IMR-90 (cell line): ENCODE measurements around the gene MAN2A1. TPM values are rescaled to one million over a fixed set of nuclear protein-coding genes. Genes with fewer than 3 reads are reported as not detected.

Experiments
- ATAC-seq: fragments of 200-7000 bp; cut with Tn5 transposase; 2 replicates; pipeline ENCODE4 v1.9.1; 2020; ENCODE audit warnings: low read depth, mild to moderate bottlenecking, moderate library complexity
- BruUV-seq: library from RNA; stranded (reverse); fragments of 400-500 nt; replicated peaks from 2 replicates; lab custom pipeline; 2021; lab: Mats Ljungman, UMichigan
- CTCF ChIA-PET: fragments of 300-600 bp; formaldehyde crosslinking; extraction: SDS; loops from one replicate; lab custom pipeline; 2021; ENCODE audit warnings: antibody characterized with exemption; lab: Yijun Ruan, JAX
- POLR2A ChIA-PET: fragments of 300-600 bp; sonication (Branson Sonifier 250); formaldehyde crosslinking; loops from one replicate; lab custom pipeline; 2022; ENCODE audit warnings: antibody characterized with exemption; ENCODE audit not compliant: unreplicated experiment; lab: Charles Lee
- DNase-seq: peaks from one replicate; pipeline ENCODE4 v3.0.0; 2013
- H2AFZ ChIP-seq: replicated peaks from 2 replicates; pipeline ENCODE3; 2013; ENCODE audit warnings: low read length, mild to moderate bottlenecking; ENCODE audit not compliant: poor library complexity
- H2AK5ac ChIP-seq: 2 replicates; pipeline ENCODE4 v1.6.1; 2013; ENCODE audit warnings: low read depth, low read length, inconsistent platforms
- H2AK9ac ChIP-seq: replicated peaks from 2 replicates; pipeline ENCODE3; 2013; ENCODE audit warnings: mild to moderate bottlenecking, low read depth, low read length, moderate library complexity; ENCODE audit not compliant: poor library complexity
- H2BK120ac ChIP-seq: 2 replicates; pipeline ENCODE4 v1.6.1; 2013; ENCODE audit warnings: low read depth, low read length, inconsistent platforms
- H2BK15ac ChIP-seq: 3 replicates; pipeline ENCODE4 v1.6.1; 2013; ENCODE audit warnings: low read depth, low read length, inconsistent platforms
- H2BK20ac ChIP-seq: 2 replicates; pipeline ENCODE4 v1.6.1; 2013; ENCODE audit warnings: low read depth, mild to moderate bottlenecking, inconsistent platforms, low read length, moderate library complexity
- H2BK5ac ChIP-seq: 2 replicates; pipeline ENCODE4 v1.6.1; 2013; ENCODE audit warnings: mild to moderate bottlenecking, low read depth, low read length, inconsistent platforms; ENCODE audit not compliant: poor library complexity, severe bottlenecking
- H3K14ac ChIP-seq: replicated peaks from 2 replicates; pipeline ENCODE4 v1.6.1; 2013; ENCODE audit warnings: low read depth, low read length, inconsistent platforms
- H3K18ac ChIP-seq: 2 replicates; pipeline ENCODE4 v1.6.1; 2013; ENCODE audit warnings: low read depth, low read length, control low read depth
- H3K23ac ChIP-seq: 2 replicates; pipeline ENCODE4 v1.6.1; 2013; ENCODE audit warnings: low read depth, low read length, inconsistent platforms
- H3K27ac ChIP-seq: 2 replicates; pipeline ENCODE4 v1.5.1; 2013; ENCODE audit warnings: mild to moderate bottlenecking, control low read depth, low read length; ENCODE audit not compliant: insufficient read depth
- H3K27me3 ChIP-seq: 2 replicates; pipeline ENCODE4 v1.6.1; 2013; ENCODE audit warnings: low read length; ENCODE audit not compliant: control insufficient read depth, insufficient read depth
- H3K36me3 ChIP-seq: 2 replicates; pipeline ENCODE4 v1.6.1; 2013; ENCODE audit warnings: low read length, mixed read lengths; ENCODE audit not compliant: control insufficient read depth, insufficient read depth
- H3K4ac ChIP-seq: 2 replicates; pipeline ENCODE4 v1.6.1; 2013; ENCODE audit warnings: low read depth, low read length, inconsistent platforms
- H3K4me1 ChIP-seq: 2 replicates; pipeline ENCODE4 v1.6.1; 2013; ENCODE audit warnings: low read length, mixed read lengths; ENCODE audit not compliant: control insufficient read depth, insufficient read depth
- H3K4me2 ChIP-seq: 2 replicates; pipeline ENCODE4 v1.6.1; 2013; ENCODE audit warnings: low read depth, mild to moderate bottlenecking, control low read depth, low read length, moderate library complexity
- H3K4me3 ChIP-seq: 2 replicates; pipeline ENCODE4 v1.5.1; 2013; ENCODE audit warnings: low read depth, mild to moderate bottlenecking, control low read depth, low read length, moderate library complexity; ENCODE audit not compliant: insufficient read depth
- H3K56ac ChIP-seq: 2 replicates; pipeline ENCODE4 v1.6.1; 2013; ENCODE audit warnings: low read length, inconsistent platforms; ENCODE audit not compliant: insufficient read depth; ENCODE audit errors: extremely low read depth
- H3K79me1 ChIP-seq, 2 experiments: 2 replicates each; pipeline ENCODE4 v1.6.1; 2013; ENCODE audit warnings: low read length in 2 of 2, inconsistent platforms in 1 of 2, low read depth in 1 of 2
- H3K9ac ChIP-seq: 2 replicates; pipeline ENCODE4 v1.6.1; 2013; ENCODE audit warnings: low read depth, low read length, control low read depth
- H3K9me1 ChIP-seq: 2 replicates; pipeline ENCODE4 v1.6.1; 2013; ENCODE audit warnings: low read length, inconsistent platforms; ENCODE audit not compliant: insufficient read depth
- H3K9me3 ChIP-seq: 2 replicates; pipeline ENCODE4 v1.6.1; 2013; ENCODE audit warnings: low read length; ENCODE audit not compliant: control insufficient read depth, insufficient read depth
- H4K20me1 ChIP-seq: 2 replicates; pipeline ENCODE4 v1.6.1; 2013; ENCODE audit warnings: low read length, inconsistent platforms; ENCODE audit not compliant: insufficient read depth
- H4K5ac ChIP-seq: 2 replicates; pipeline ENCODE4 v1.6.1; 2013; ENCODE audit warnings: mild to moderate bottlenecking, low read depth, low read length, control low read depth
- H4K8ac ChIP-seq, 2 experiments: 2 replicates each; pipeline ENCODE4 v1.6.1; 2013; ENCODE audit warnings: low read depth in 2 of 2, low read length in 2 of 2, control low read depth in 1 of 2, inconsistent platforms in 1 of 2
- H4K91ac ChIP-seq: 2 replicates; pipeline ENCODE4 v1.6.1; 2013; ENCODE audit warnings: low read depth, low read length, inconsistent platforms; ENCODE audit not compliant: insufficient read depth
- NFE2L2 ChIP-seq: fragments of 150-350 bp; IDR thresholded peaks from 2 replicates; pipeline ENCODE4 v1.6.1; 2016; ENCODE audit warnings: low read depth, mild to moderate bottlenecking, low read length
- WGBS, 2 experiments: methylation state at CpG; one replicate each; pipeline versions ENCODE4 v1.1.5 to v1.1.7; 2013; ENCODE audit warnings: missing lambda C conversion rate in 2 of 2; ENCODE audit not compliant: insufficient read length in 1 of 2; ENCODE audit errors: extremely low coverage in 2 of 2; 5-methylcytosine and 5-hydroxymethylcytosine counted together
- dilution Hi-C: fragments of 300-500 bp; cut with HindIII; formaldehyde crosslinking; loops from one replicate; pipeline ENCODE4 v1.14.3; 2018; ENCODE audit warnings: low sequenced_read_pairs; ENCODE audit not compliant: unreplicated experiment
- in situ Hi-C: fragments of 300-500 bp; cut with MboI; formaldehyde crosslinking; loops from 3 replicates; pipeline ENCODE4 v1.14.3; 2019; ENCODE audit warnings: low sequenced_read_pairs, inconsistent platforms, mixed read lengths
- intact Hi-C: fragments of 100-400 bp; cut with micrococcal nuclease; formaldehyde crosslinking; loops from 2 replicates; pipeline ENCODE4 v1.10.0; 2022
- polyA plus RNA-seq, 3 experiments: library from polyadenylated mRNA; depleted of rRNA; stranded (reverse); fragments of >200 nt; gene quantifications; 2 replicates each; pipeline ENCODE4 v1.2.3, GENCODE V29; 2012; ENCODE audit warnings: low replicate concordance in 1 of 3
- total RNA-seq: library from RNA; depleted of rRNA; stranded (reverse); fragments of >200 nt; gene quantifications from 2 replicates; pipeline ENCODE4 v1.2.3, GENCODE V29; 2012

The MAN2A1 gene
- total and polyA plus RNA-seq, 2 of the 4 experiments (the other 2 are of a cell fraction): 16.4 to 29.6 TPM

DNA sequence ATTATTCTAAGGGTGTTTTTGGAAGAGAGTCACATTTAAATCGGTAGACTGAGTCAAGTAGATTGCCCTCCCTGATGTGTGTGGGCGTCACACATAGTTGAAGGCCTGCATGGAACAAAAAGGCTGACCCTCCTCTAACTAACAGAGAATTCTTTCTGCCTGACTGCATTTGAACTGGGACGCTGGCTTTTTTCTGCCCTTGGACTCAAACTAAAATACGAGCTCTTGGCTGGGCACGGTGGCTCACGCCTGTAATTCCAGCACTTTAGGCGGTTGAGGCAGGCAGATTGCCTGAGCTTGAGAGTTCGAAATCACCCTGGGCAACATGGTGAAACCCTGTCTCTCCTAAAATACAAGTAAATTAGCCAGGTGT is 209.4 kb downstream of the MAN2A1 start:
- no peak overlapping the region for H3K27ac ChIP-seq
- no peak overlapping the region for H2BK20ac ChIP-seq
- H3K4ac ChIP-seq: no peak overlapping the region
- H3K56ac ChIP-seq: no peak overlapping the region
- POLR2A ChIA-PET: no interaction called here
- H4K91ac ChIP-seq: no peak overlapping the region
- intact Hi-C loops: no loop called here
- H4K8ac ChIP-seq: no peak overlapping the region
- CTCF ChIA-PET: interaction anchor here (1.3 kb wide), 1 partner anchor 8 kb away, joined by 3 read pairs; no protein-coding TSS in a partner anchor
- in situ Hi-C loops: no loop called here
- no TSS peak for BruUV-seq
- no peak overlapping the region for H2AFZ ChIP-seq
- TF ChIP-seq NFE2L2: no peak
- no peak overlapping the region for H4K5ac ChIP-seq
- H3K9me3 ChIP-seq: no peaks in the 10 kb centered on the region
- 0 out of 2 replicates have a peak, but pooled peaks cover 3% of the 10 kb centered on the region for H3K9me1 ChIP-seq
- no peak overlapping the region for H3K23ac ChIP-seq
- no peak for DNase-seq
- H3K9ac ChIP-seq: no peak overlapping the region
- H2AK9ac ChIP-seq: no peak overlapping the region
- ATAC-seq: no peak
- H2AK5ac ChIP-seq: no peak overlapping the region
- H2BK5ac ChIP-seq: no peak overlapping the region
- no peak overlapping the region for H2BK15ac ChIP-seq
- no peak overlapping the region for H3K18ac ChIP-seq
- H3K4me3 ChIP-seq: no peak overlapping the region
- H3K36me3 ChIP-seq: no peaks in the 10 kb centered on the region
- H3K79me1 ChIP-seq: no peaks in the 10 kb centered on the region
- dilution Hi-C loops: no loop called here
- H3K4me1 ChIP-seq: no peaks in the 10 kb centered on the region
- WGBS, 2 experiments: no CpG with 5 or more reads among the region's 8 CpGs
- H4K20me1 ChIP-seq: no peaks in the 10 kb centered on the region
- no peak overlapping the region for H3K4me2 ChIP-seq
- H3K14ac ChIP-seq: no peak overlapping the region
- no peak overlapping the region for H2BK120ac ChIP-seq
- peaks cover 1% of the 10 kb centered on the region; the same call in 1 of the 2 replicates for H3K27me3 ChIP-seq
